Left lobe of liver (tissue), 2 donors: Measurements from ENCODE around the gene MBIP. TPM values are rescaled to one million over a fixed set of nuclear protein-coding genes. Genes with fewer than 3 reads are reported as not detected.
A peak's percentile ranks its signal among the peaks of the same experiment; 100 is the strongest.

Experiments
- ATAC-seq: fragments of 200-7000 bp; cut with Tn5 transposase; one replicate; pipeline ENCODE4 v1.9.1; 2020; ENCODE audit warnings: mild to moderate bottlenecking, moderate library complexity
- DNase-seq: peaks from one replicate; pipeline ENCODE4 v3.0.0-alpha.2; 2020; ENCODE audit warnings: low spot score
- total RNA-seq: library from RNA; stranded (reverse); gene quantifications from one replicate; pipeline ENCODE4 v1.2.1, GENCODE V29; 2021
- donor health status: DM: no; HTN: no; CAD: no; lungs with moderate emphysema.
- donor health status: DM: no; HTN: yes; CAD: no.

MBIP gene
- total RNA-seq, 1 donor from 2014 or later: 7.9 TPM

- ATAC-seq (no peak), DNase-seq (no peak)
Observed at GRCh38 chr14:36271222-36271621, 49.2 kb downstream of the MBIP start.

- no peak for ATAC-seq
- no peak for DNase-seq
Observed at GRCh38 chr14:36270191-36270590, 50.2 kb downstream of the MBIP start.

GRCh38 chr14:36268121-36268520 is 52.3 kb downstream of the MBIP start:
- no peak for DNase-seq
- no peak for ATAC-seq

GRCh38 chr14:36264595-36264994 is 55.8 kb downstream of the MBIP start:
- no peak for DNase-seq
- no peak for ATAC-seq

- ATAC-seq (no peak), DNase-seq (no peak)
Observed at GRCh38 chr14:36264107-36264506, 56.3 kb downstream of the MBIP start.

GRCh38 chr14:36260970-36261640 is 59.3 kb downstream of the MBIP start:
- DNase-seq: no peak
- no peak for ATAC-seq

GRCh38 chr14:36258241-36258640 is 62.2 kb downstream of the MBIP start:
- DNase-seq (no peak), ATAC-seq (no peak)

GRCh38 chr14:36256126-36256801 is 64.2 kb downstream of the MBIP start:
- no peak for DNase-seq
- peak; percentile 76 for ATAC-seq

GRCh38 chr14:36254020-36254624 is 66.3 kb downstream of the MBIP start:
- DNase-seq (no peak), ATAC-seq (no peak)

Other genes starting within 250 kb of the MBIP start
- gene PTCSC3, start 143.9 kb downstream of the MBIP start, total RNA-seq: not detected
- gene NKX2-1, start 199.6 kb upstream of the MBIP start, total RNA-seq: 0.10 TPM